T-helper 9 cell (primary cell): ENCODE results near the gene CDH16.
"Not testable (repeated sequence)": the region's sequence is repeated elsewhere in the genome, so short reads cannot be mapped to it uniquely, and the experiment has no call there.

ENCODE experiments used
- DNase-seq: peaks from one replicate; pipeline ENCODE4 v3.0.0-alpha.2; 2020
- total RNA-seq, 2 donors: gene quantifications; one replicate each; lab custom pipeline; 2026; lab: John Stamatoyannopoulos, UW

CDH16 gene
- 0 reads per million in 2 donors for total RNA-seq

GRCh38 chr16:66918803-66919568 lies at the start of gene CDH16:
Gene CDH16 (minus strand): TSS chr16:66918885. CDS start chr16:66918065, 820 bp downstream.
- no peak for DNase-seq

- no peak for DNase-seq
Observed at GRCh38 chr16:66964049-66964448, 45.4 kb upstream of the CDH16 start.

- no peak for DNase-seq
Observed at GRCh38 chr16:66961914-66962313, 43.2 kb upstream of the CDH16 start.

- peak; percentile 35 for DNase-seq
Observed at GRCh38 chr16:66961065-66961744, 42.5 kb upstream of the CDH16 start, which contains the start of gene CES3. Gene CES3 (plus strand): TSS chr16:66961266. CDS start chr16:66961308, 42 bp downstream.

- no peak for DNase-seq
Observed at GRCh38 chr16:66960270-66960669, 41.6 kb upstream of the CDH16 start.

GRCh38 chr16:66959704-66960161 lies 41.0 kb upstream of the CDH16 start:
- no peak for DNase-seq

- DNase-seq = no peak
Observed at GRCh38 chr16:66958857-66959703, 40.4 kb upstream of the CDH16 start.

GRCh38 chr16:66956154-66956457 lies 37.4 kb upstream of the CDH16 start:
- DNase-seq = not testable (repeated sequence)

GRCh38 chr16:66955363-66956153 lies 36.9 kb upstream of the CDH16 start:
- not testable (repeated sequence) for DNase-seq

GRCh38 chr16:66954097-66954659 lies 35.5 kb upstream of the CDH16 start:
- peak; percentile 66 for DNase-seq

GRCh38 chr16:66953462-66954096 lies 34.9 kb upstream of the CDH16 start:
- no peak for DNase-seq

- no peak for DNase-seq
Observed at GRCh38 chr16:66952430-66953110, 33.9 kb upstream of the CDH16 start.

GRCh38 chr16:66950971-66951790 lies 32.5 kb upstream of the CDH16 start:
- DNase-seq = no peak

GRCh38 chr16:66950437-66950836 lies 31.8 kb upstream of the CDH16 start:
- no peak for DNase-seq

- DNase-seq = no peak
Observed at GRCh38 chr16:66949472-66949871, 30.8 kb upstream of the CDH16 start.

- DNase-seq = no peak
Observed at GRCh38 chr16:66948837-66949225, 30.1 kb upstream of the CDH16 start.

- no peak for DNase-seq
Observed at GRCh38 chr16:66948134-66948836, 29.6 kb upstream of the CDH16 start.

- DNase-seq = peak; percentile 83
Observed at GRCh38 chr16:66947302-66948065, 28.8 kb upstream of the CDH16 start.

- DNase-seq = no peak
Observed at GRCh38 chr16:66946974-66947301, 28.3 kb upstream of the CDH16 start.
